T-helper 1 cell treated with Interleukin-12 subunit alpha and Interleukin-12 subunit beta and Interleukin-4 antibody, amounts not matched to agents 30 μg/mL and 1 μg/mL, for 36 hours (primary cell): ENCODE data around the gene RNF145.
"Not testable (repeated sequence)": the region's sequence is repeated elsewhere in the genome, so short reads cannot be mapped to it uniquely, and the experiment has no call there.

ENCODE experiments used
- H3K27ac Mint-ChIP-seq: one replicate; pipeline ENCODE4 v1.8.0; 2021; ENCODE audit warnings: mild to moderate bottlenecking, mixed read lengths
- H3K27me3 Mint-ChIP-seq: one replicate; pipeline ENCODE4 v1.8.0; 2021; ENCODE audit warnings: low read depth, mixed read lengths
- H3K36me3 Mint-ChIP-seq: one replicate; pipeline ENCODE4 v1.8.0; 2021; ENCODE audit warnings: low read depth, mixed read lengths
- H3K4me1 Mint-ChIP-seq: one replicate; pipeline ENCODE4 v1.8.0; 2021; ENCODE audit warnings: low read depth, mixed read lengths
- H3K4me3 Mint-ChIP-seq: one replicate; pipeline ENCODE4 v1.8.0; 2021; ENCODE audit warnings: mild to moderate bottlenecking, moderate library complexity, mixed read lengths
- H3K9me3 Mint-ChIP-seq: one replicate; pipeline ENCODE4 v1.8.0; 2021; ENCODE audit warnings: mixed read lengths

The RNF145 gene

DNA sequence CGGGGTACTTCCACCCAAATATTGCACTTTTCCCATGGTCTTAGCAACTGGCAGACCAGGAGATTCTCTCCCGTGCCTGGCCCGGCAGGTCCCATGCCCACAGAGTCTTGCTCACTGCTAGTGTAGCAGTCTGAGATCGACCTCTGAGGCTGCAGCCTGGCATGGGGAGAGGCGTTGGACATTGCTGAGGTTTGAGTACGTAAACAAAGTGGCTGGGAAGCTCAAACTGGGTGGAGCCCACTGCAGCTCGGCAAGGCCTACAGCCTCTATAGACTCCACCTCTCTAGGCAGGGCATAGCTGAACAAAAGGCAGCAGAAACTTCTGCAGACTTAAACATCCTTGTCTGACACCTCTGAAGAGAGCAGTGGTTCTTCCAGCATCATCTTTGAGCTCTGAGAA is 69.6 kb downstream of the RNF145 start:
- Mint-ChIP-seq H3K27ac (no peak overlapping the region), H3K4me3 (no peak overlapping the region), H3K4me1 (no peaks in the 10 kb centered on the region), H3K36me3 (no peaks in the 10 kb centered on the region), H3K27me3 (peaks cover 37% of the 10 kb centered on the region), H3K9me3 (no peaks in the 10 kb centered on the region)

DNA sequence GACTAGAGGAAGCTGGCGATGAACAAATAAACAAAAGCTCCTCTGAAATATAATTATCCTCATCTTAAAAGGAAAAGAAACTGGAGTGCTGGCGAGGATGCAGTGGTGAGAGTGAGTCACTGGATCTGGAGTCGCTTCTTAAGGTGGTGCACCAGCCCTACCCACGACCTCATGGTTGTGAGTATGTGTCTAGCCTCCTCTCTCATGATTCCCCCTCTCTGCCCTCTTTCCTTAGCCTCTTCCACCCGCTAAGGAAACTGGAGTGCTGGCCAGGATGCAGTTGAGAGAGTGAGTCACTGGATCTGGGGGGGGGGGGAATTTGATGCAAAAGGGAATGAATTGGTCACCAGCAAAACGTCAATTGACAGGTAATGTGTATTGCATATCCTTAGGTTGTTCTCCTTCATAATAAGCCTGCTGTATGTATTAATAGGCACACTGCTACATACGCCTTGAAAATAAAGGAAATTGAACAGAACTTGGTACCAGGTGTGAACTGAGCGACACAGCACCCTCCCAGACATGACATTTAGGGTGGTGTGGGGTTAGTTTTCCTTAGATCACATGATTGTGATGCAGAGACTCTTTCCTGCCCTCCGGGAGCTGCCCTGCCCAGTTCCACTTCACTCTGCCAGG is 73.3 kb downstream of the RNF145 start:
- Mint-ChIP-seq H3K9me3 (no peaks in the 10 kb centered on the region), H3K4me1 (no peaks in the 10 kb centered on the region), H3K27me3 (peaks cover 18% of the 10 kb centered on the region), H3K27ac (no peak overlapping the region), H3K36me3 (no peaks in the 10 kb centered on the region), H3K4me3 (no peak overlapping the region)

DNA sequence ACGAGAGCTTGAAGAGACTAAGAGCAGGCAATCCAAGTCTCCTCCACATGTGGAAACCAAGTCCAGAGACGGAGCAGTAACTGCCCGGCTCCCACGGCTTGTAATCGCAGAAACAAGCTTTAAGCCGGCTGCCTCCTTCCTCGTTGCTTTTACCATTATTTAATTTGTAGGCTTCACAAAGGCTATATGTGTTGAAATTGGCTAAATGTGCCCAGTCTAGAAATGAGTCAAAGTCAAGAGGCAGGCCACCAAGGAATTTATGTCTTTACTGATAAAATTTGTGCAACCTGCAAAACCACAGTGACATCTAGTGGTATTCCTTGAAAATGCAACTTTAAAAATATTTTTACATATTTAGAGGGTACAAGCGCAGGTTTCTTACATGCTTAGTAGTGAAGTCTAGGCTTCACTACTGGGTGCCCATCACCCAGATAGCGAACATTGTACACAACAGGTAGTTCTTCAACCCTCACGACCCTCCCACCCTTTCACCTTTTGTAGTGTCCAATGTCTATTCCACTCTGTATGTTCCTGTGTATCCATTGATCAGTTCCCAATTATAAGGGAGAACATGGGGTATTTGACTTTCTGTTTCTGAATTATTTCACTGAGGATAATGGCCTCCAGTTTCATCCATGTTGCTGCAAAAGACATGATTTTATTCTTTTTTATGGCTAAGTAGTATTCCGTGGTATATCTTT is 76.2 kb downstream of the RNF145 start:
- Mint-ChIP-seq H3K27ac (no peak overlapping the region), H3K4me1 (no peaks in the 10 kb centered on the region), H3K4me3 (no peak overlapping the region), H3K36me3 (no peaks in the 10 kb centered on the region), H3K9me3 (no peaks in the 10 kb centered on the region), H3K27me3 (peaks cover 22% of the 10 kb centered on the region)

- Mint-ChIP-seq H3K36me3 (no peaks in the 10 kb centered on the region), H3K4me3 (no peak overlapping the region), H3K4me1 (no peaks in the 10 kb centered on the region), H3K27ac (no peak overlapping the region), H3K9me3 (no peaks in the 10 kb centered on the region), H3K27me3 (peaks cover 27% of the 10 kb centered on the region)
Measured at GRCh38 chr5:159132429-159133040, 76.8 kb downstream of the RNF145 start.

- H3K4me1 Mint-ChIP-seq: no peaks in the 10 kb centered on the region
- H3K9me3 Mint-ChIP-seq: no peaks in the 10 kb centered on the region
- peaks cover 24% of the 10 kb centered on the region for H3K27me3 Mint-ChIP-seq
- H3K4me3 Mint-ChIP-seq: no peak overlapping the region
- no peaks in the 10 kb centered on the region for H3K36me3 Mint-ChIP-seq
- no peak overlapping the region for H3K27ac Mint-ChIP-seq
Measured at GRCh38 chr5:159131951-159132350, 77.4 kb downstream of the RNF145 start.

- H3K9me3 Mint-ChIP-seq: peaks cover under 1% of the 10 kb centered on the region
- H3K27me3 Mint-ChIP-seq: peaks cover 31% of the 10 kb centered on the region
- H3K27ac Mint-ChIP-seq: no peak overlapping the region
- H3K4me3 Mint-ChIP-seq: no peak overlapping the region
- H3K36me3 Mint-ChIP-seq: no peaks in the 10 kb centered on the region
- H3K4me1 Mint-ChIP-seq: no peaks in the 10 kb centered on the region
Measured at GRCh38 chr5:159130871-159131270, 78.5 kb downstream of the RNF145 start.

GRCh38 chr5:159128070-159128541 is 81.2 kb downstream of the RNF145 start:
- Mint-ChIP-seq H3K27ac (no peak overlapping the region), H3K4me1 (no peaks in the 10 kb centered on the region), H3K36me3 (no peaks in the 10 kb centered on the region), H3K4me3 (no peak overlapping the region), H3K27me3 (peaks cover 47% of the 10 kb centered on the region), H3K9me3 (peaks cover 5% of the 10 kb centered on the region)

GRCh38 chr5:159123700-159124099 is 85.7 kb downstream of the RNF145 start:
- Mint-ChIP-seq H3K4me1 (peaks cover 16% of the 10 kb centered on the region), H3K27me3 (peaks cover 34% of the 10 kb centered on the region), H3K4me3 (no peak overlapping the region), H3K36me3 (peaks cover 6% of the 10 kb centered on the region), H3K27ac (no peak overlapping the region), H3K9me3 (peaks cover 15% of the 10 kb centered on the region)

GRCh38 chr5:159123189-159123588 is 86.2 kb downstream of the RNF145 start:
- Mint-ChIP-seq H3K27me3 (peaks cover 32% of the 10 kb centered on the region), H3K4me3 (no peak overlapping the region), H3K9me3 (peaks cover 15% of the 10 kb centered on the region), H3K27ac (no peak overlapping the region), H3K36me3 (peaks cover 6% of the 10 kb centered on the region), H3K4me1 (peaks cover 16% of the 10 kb centered on the region)

GRCh38 chr5:159121061-159121460 is 88.3 kb downstream of the RNF145 start:
- Mint-ChIP-seq H3K4me1 (peaks cover 16% of the 10 kb centered on the region), H3K9me3 (peaks cover 15% of the 10 kb centered on the region), H3K36me3 (peaks cover 6% of the 10 kb centered on the region), H3K27me3 (peaks cover 16% of the 10 kb centered on the region), H3K27ac (peak overlapping the region; percentile 63), H3K4me3 (no peak overlapping the region)

- H3K27me3 Mint-ChIP-seq: peaks cover 16% of the 10 kb centered on the region
- peaks cover 16% of the 10 kb centered on the region for H3K4me1 Mint-ChIP-seq
- H3K27ac Mint-ChIP-seq: peak overlapping the region; percentile 88
- peak overlapping the region; percentile 67 for H3K4me3 Mint-ChIP-seq
- peaks cover 6% of the 10 kb centered on the region for H3K36me3 Mint-ChIP-seq
- peaks cover 10% of the 10 kb centered on the region for H3K9me3 Mint-ChIP-seq
Measured at GRCh38 chr5:159120446-159120845, 88.9 kb downstream of the RNF145 start.

DNA sequence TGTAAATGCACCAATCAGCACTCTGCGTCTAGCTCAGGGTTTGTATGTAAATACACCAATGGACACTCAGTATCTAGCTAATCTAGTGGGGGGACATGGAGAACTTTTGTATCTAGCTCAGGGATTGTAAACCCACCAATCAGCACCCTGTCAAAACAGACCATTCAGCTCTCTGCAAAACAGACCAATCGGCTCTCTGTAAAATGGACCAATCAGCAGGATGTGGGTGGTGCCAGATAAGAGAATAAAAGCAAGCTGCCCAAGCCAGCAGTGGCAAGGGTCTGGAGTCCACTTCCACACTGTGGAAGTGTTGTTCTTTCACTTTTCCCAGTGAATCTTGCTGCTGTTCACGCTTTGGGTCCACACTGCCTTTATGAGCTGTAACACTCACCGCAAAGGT is 89.5 kb downstream of the RNF145 start:
- peak overlapping the region; percentile 88 for H3K27ac Mint-ChIP-seq
- not testable (repeated sequence) for H3K9me3 Mint-ChIP-seq, H3K36me3 Mint-ChIP-seq
- peak overlapping the region; percentile 67 for H3K4me3 Mint-ChIP-seq
- peaks cover 16% of the 10 kb centered on the region for H3K4me1 Mint-ChIP-seq
- peaks cover 14% of the 10 kb centered on the region for H3K27me3 Mint-ChIP-seq

DNA sequence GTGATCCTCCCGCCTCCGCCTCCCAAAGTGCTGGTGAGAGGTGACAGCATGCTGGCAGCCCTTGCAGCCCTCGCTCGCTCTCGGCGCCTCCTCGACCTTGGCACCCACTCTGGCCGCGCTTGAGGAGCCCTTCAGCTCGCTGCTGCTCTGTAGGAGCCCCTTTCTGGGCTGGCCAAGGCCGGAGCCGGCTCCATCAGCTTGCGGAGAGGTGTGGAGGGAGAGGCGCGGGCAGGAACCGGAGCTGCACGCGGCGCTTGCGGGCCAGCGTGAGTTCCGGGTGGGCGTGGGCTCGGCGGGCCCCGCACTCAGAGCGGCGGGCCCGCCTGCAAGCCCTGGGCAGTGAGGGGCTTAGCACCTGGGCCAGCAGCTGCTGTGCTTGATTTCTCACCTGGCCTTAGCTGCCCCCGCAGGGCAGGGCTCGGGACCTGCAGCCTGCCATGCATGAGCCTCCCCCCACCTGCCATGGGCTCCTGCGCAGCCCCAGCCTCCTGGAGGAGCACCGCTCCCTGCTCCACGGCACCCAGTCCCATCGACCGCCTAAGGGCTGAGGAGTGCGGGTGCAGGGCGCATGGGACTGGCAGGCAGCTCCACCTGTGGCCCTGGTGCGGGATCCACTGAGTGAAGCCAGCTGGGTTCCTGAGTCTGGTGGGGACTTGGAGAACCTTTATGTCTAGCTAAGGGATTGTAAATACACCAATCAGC is 90.2 kb downstream of the RNF145 start:
- not testable (repeated sequence) for H3K36me3 Mint-ChIP-seq, H3K27ac Mint-ChIP-seq, H3K4me3 Mint-ChIP-seq, H3K9me3 Mint-ChIP-seq
- H3K27me3 Mint-ChIP-seq: peaks cover 16% of the 10 kb centered on the region
- H3K4me1 Mint-ChIP-seq: peaks cover 16% of the 10 kb centered on the region

DNA sequence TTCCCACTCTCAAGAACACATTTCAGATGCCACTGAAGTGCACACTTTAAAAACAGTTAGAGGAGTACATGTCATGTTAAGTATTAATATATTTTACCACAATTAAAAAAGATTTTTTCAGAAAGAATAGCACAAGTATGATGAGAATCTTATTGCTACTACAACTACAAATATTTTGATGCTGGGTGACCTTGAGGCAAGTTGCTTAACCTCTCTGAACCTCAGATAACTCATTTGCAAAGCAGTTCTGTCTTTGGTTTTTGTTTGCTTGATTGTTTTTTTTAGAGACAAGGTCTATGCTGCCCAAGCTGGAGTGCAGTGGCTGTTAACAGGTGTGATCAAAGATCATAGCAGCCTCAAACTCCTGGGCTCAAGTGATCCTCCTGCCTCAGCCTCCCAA is 95.9 kb downstream of the RNF145 start:
- peaks cover 51% of the 10 kb centered on the region for H3K27me3 Mint-ChIP-seq
- no peaks in the 10 kb centered on the region for H3K36me3 Mint-ChIP-seq
- H3K27ac Mint-ChIP-seq: no peak overlapping the region
- no peak overlapping the region for H3K4me3 Mint-ChIP-seq
- no peaks in the 10 kb centered on the region for H3K9me3 Mint-ChIP-seq
- H3K4me1 Mint-ChIP-seq: no peaks in the 10 kb centered on the region
